ENCODE measurements around the gene SH3PXD2A.

DNA sequence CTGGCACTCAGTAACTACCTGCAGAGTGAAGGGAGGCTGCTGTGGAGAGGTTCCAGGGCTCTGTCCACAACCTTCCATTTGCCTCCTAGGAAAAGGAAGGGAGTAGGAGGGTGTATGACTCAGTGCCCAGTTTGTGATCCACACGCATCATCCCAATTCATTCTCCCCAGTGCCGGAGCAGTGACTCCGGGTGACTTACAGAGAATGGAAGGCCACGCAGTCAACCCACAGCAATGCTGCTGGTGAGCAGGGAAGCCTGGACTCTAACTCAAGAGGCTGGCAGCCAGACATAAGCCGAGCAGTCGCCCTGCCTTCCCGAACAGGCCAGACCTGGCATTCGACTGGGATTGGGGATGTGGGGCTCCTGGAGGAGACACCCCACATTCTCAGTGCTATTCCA is 139.9 kb downstream of the SH3PXD2A start:
- TF ChIP-seq POLR2A (IDR thresholded peaks at IDR 0.05), result no peak
- TF ChIP-seq, protein P1, sequence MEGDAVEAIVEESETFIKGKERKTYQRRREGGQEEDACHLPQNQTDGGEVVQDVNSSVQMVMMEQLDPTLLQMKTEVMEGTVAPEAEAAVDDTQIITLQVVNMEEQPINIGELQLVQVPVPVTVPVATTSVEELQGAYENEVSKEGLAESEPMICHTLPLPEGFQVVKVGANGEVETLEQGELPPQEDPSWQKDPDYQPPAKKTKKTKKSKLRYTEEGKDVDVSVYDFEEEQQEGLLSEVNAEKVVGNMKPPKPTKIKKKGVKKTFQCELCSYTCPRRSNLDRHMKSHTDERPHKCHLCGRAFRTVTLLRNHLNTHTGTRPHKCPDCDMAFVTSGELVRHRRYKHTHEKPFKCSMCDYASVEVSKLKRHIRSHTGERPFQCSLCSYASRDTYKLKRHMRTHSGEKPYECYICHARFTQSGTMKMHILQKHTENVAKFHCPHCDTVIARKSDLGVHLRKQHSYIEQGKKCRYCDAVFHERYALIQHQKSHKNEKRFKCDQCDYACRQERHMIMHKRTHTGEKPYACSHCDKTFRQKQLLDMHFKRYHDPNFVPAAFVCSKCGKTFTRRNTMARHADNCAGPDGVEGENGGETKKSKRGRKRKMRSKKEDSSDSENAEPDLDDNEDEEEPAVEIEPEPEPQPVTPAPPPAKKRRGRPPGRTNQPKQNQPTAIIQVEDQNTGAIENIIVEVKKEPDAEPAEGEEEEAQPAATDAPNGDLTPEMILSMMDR (IDR thresholded peaks at IDR 0.05), result no peak
